GM21515 (cell line): ENCODE measurements around the gene RPUSD4.

Experiments
- ATAC-seq: cut with Tn5 transposase; IDR thresholded peaks from one replicate; pipeline ENCODE4 v1.9.1; 2021; ENCODE audit not compliant: unreplicated experiment

The RPUSD4 gene

GRCh38 chr11:126212089-126212660 lies 725 bp upstream of the RPUSD4 start:
- no peak for ATAC-seq

- ATAC-seq = no peak
These were observed 597 bp downstream of the RPUSD4 start for GRCh38 chr11:126210871-126211235.

- no peak for ATAC-seq
These were observed 3.6 kb downstream of the RPUSD4 start for GRCh38 chr11:126207896-126208295.

- ATAC-seq = no peak
These were observed 6.1 kb downstream of the RPUSD4 start for GRCh38 chr11:126205359-126205758.

GRCh38 chr11:126202646-126203359 lies 8.6 kb downstream of the RPUSD4 start:
- no peak for ATAC-seq

- ATAC-seq = no peak
These were observed 12.8 kb downstream of the RPUSD4 start for GRCh38 chr11:126198648-126199047.

- no peak for ATAC-seq
These were observed 14.0 kb downstream of the RPUSD4 start for GRCh38 chr11:126197277-126197939.

- no peak for ATAC-seq
These were observed 16.3 kb downstream of the RPUSD4 start for GRCh38 chr11:126195119-126195518.

- no peak for ATAC-seq
These were observed 17.3 kb downstream of the RPUSD4 start for GRCh38 chr11:126194121-126194543.

GRCh38 chr11:126193038-126193478 lies 18.4 kb downstream of the RPUSD4 start:
- ATAC-seq = no peak

GRCh38 chr11:126192361-126192760 lies 19.1 kb downstream of the RPUSD4 start:
- ATAC-seq = no peak

GRCh38 chr11:126191379-126192073 lies 19.9 kb downstream of the RPUSD4 start:
- ATAC-seq = no peak

GRCh38 chr11:126190792-126191191 lies 20.7 kb downstream of the RPUSD4 start:
- no peak for ATAC-seq

GRCh38 chr11:126189109-126189929 lies 22.1 kb downstream of the RPUSD4 start:
- peak; percentile 79 for ATAC-seq

- ATAC-seq = peak; percentile 84
These were observed 22.9 kb downstream of the RPUSD4 start for GRCh38 chr11:126188332-126189108.

- no peak for ATAC-seq
These were observed 24.5 kb downstream of the RPUSD4 start for GRCh38 chr11:126186708-126187529.

GRCh38 chr11:126186025-126186698 lies 25.3 kb downstream of the RPUSD4 start:
- no peak for ATAC-seq

- ATAC-seq = no peak
These were observed 26.0 kb downstream of the RPUSD4 start for GRCh38 chr11:126185259-126186024.
